WTC11 (cell line): ENCODE measurements around the gene PCBP3.

Experiments used
- ATF3 ChIP-seq: sonication (generic); formaldehyde crosslinking; conservative IDR thresholded peaks from 2 replicates; pipeline ENCODE4 v1.8.1; 2022; ENCODE audit warnings: mild to moderate bottlenecking, missing genetic modification reagents
- CTCF ChIP-seq: fragments of 200-600 bp; IDR thresholded peaks from 2 replicates; pipeline ENCODE4 v1.8.0; 2022; ENCODE audit warnings: antibody characterized with exemption
- FOXP4 ChIP-seq: sonication (generic); formaldehyde crosslinking; IDR thresholded peaks from 2 replicates; pipeline ENCODE4 v1.8.0; 2022; ENCODE audit warnings: mild to moderate bottlenecking, missing genetic modification reagents
- NFE2L1 ChIP-seq: sonication (generic); formaldehyde crosslinking; IDR thresholded peaks from 2 replicates; pipeline ENCODE4 v1.8.1; 2023; ENCODE audit warnings: missing genetic modification reagents
- NR1H2 ChIP-seq: sonication (generic); formaldehyde crosslinking; IDR thresholded peaks from 2 replicates; pipeline ENCODE4 v1.9.0; 2021; ENCODE audit warnings: mild to moderate bottlenecking, moderate library complexity, missing genetic modification reagents
- SMAD3 ChIP-seq: sonication (generic); formaldehyde crosslinking; IDR thresholded peaks from 2 replicates; pipeline ENCODE4 v1.8.0; 2022; ENCODE audit warnings: missing genetic modification reagents, mild to moderate bottlenecking, borderline replicate concordance
- SP1 ChIP-seq: sonication (generic); formaldehyde crosslinking; conservative IDR thresholded peaks from 2 replicates; pipeline ENCODE4 v1.8.1; 2022; ENCODE audit warnings: missing genetic modification reagents
- ZNF317 ChIP-seq: sonication (generic); formaldehyde crosslinking; IDR thresholded peaks from 2 replicates; pipeline ENCODE4 v1.8.1; 2023; ENCODE audit warnings: low read depth, mild to moderate bottlenecking, moderate library complexity, missing genetic modification reagents, borderline replicate concordance

- TF ChIP-seq FOXP4 (CRISPR knock-in tag) (no peak), CTCF (no peak), NR1H2 (no peak), SMAD3 (CRISPR knock-in tag) (no peak), ZNF317 (CRISPR knock-in tag) (no peak), NFE2L1 (no peak), ATF3 (CRISPR knock-in tag) (no peak), SP1 (no peak)
Observed at GRCh38 chr21:45602106-45602505, 41.4 kb upstream of the PCBP3 start.
